ENCODE data around the gene TCF19.
"Not testable (repeated sequence)": the region's sequence is repeated elsewhere in the genome, so short reads cannot be mapped to it uniquely, and the experiment has no call there.

GRCh38 chr6:31196251-31197022 lies 38.0 kb downstream of the TCF19 start:
- TF ChIP-seq CTCF (conservative IDR thresholded peaks at IDR 0.05; ENCODE audit: low read length); EZH2phosphoT487 (IDR thresholded peaks at IDR 0.05; ENCODE audit: borderline replicate concordance, low read depth, low read length): not testable (repeated sequence)

All from OCI-LY7 (cell line).